ENCODE measurements around the gene TSPAN14. TPM values are rescaled to one million over a fixed set of nuclear protein-coding genes. Genes with fewer than 3 reads are reported as not detected.
A peak's percentile ranks its signal among the peaks of the same experiment; 100 is the strongest.

Gene TSPAN14
- polyA plus RNA-seq, 4 donors = 7.4 to 69.4 (median 32.4) TPM

DNA sequence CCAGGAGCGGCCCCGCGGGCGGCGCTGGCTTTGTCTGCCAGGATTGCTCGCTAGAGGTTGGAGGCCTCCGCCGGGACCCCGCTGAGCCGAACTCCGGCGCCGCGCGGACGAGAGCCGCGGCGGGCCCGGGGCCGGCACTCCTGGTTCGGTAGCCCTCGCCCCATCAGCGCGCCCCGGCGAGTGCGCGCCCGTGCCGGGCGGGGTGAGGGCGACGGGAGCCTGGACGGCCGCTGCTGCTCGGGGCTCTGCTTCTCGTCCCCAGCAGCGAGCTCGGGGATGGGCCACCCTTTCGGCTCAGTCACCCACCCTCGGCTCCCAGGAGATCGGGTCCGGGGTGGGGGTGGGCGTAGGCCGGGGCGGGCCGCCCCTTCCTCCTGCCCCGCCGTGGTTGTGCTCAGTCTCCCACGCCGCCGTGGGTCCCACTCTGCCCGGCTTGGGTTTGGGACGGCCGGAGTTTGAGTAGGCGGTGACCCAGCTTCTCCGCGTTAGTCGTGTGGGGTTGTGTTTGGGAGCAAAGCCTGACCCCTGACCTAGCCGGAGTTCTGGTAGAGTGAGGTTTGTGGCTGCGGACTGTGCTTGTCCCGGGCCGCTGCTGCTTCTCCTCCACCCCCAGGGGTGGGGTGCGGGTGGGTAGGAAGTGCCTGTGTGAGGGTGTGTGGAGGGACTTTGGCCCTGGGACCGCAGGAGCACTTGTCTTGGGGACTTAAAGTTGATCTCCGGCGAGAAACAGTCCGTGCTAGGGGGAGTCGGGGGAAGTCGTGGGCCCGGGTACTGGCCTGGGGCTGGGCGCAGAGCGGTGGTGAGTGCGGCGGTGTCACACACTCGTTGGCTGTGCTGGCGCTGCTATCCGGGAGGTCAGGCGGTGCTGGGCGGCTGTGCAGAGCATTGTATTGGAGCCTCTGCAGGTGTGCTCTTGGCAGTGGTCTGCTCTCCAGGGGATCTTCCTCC lies 677 bp downstream of the TSPAN14 start:
- FAIRE-seq (no peak), DNase-seq (peak; percentile 88 to 91)
- no peaks in the 10 kb centered on the region for H3K9me3 ChIP-seq (ENCODE audit: control insufficient read depth in 2 of 2, insufficient read depth in 1 of 2, low read depth in 1 of 2, low read length in 1 of 2)
- no peaks in the 10 kb centered on the region for H3K27me3 ChIP-seq (ENCODE audit: control insufficient read depth in 3 of 3, insufficient read depth in 3 of 3, low read length in 3 of 3)
- 0 to 2% (median 1%) methylated on average over 63 to 81 of the region's 81 CpGs for WGBS, 3 donors
- H3K4me3 ChIP-seq (ENCODE audit: low read depth in 1 of 3, low read length in 3 of 3) = peak overlapping the region; percentile 82 to 90 (median 85)
- peaks cover 0 to 15% (median 0%) of the 10 kb centered on the region in 3 donors for H3K36me3 ChIP-seq (ENCODE audit: control insufficient read depth in 3 of 3, insufficient read depth in 2 of 3, low read depth in 1 of 3, low read length in 3 of 3)
- peak overlapping the region; percentile 94 to 98 (median 97) for H3K27ac ChIP-seq (ENCODE audit: low read depth in 1 of 3, low read length in 2 of 3)
- peaks cover 11 to 48% (median 20%) of the 10 kb centered on the region in 3 donors for H3K4me1 ChIP-seq (ENCODE audit: control insufficient read depth in 3 of 3, insufficient read depth in 2 of 3, low read depth in 1 of 3, low read length in 2 of 3)

DNA sequence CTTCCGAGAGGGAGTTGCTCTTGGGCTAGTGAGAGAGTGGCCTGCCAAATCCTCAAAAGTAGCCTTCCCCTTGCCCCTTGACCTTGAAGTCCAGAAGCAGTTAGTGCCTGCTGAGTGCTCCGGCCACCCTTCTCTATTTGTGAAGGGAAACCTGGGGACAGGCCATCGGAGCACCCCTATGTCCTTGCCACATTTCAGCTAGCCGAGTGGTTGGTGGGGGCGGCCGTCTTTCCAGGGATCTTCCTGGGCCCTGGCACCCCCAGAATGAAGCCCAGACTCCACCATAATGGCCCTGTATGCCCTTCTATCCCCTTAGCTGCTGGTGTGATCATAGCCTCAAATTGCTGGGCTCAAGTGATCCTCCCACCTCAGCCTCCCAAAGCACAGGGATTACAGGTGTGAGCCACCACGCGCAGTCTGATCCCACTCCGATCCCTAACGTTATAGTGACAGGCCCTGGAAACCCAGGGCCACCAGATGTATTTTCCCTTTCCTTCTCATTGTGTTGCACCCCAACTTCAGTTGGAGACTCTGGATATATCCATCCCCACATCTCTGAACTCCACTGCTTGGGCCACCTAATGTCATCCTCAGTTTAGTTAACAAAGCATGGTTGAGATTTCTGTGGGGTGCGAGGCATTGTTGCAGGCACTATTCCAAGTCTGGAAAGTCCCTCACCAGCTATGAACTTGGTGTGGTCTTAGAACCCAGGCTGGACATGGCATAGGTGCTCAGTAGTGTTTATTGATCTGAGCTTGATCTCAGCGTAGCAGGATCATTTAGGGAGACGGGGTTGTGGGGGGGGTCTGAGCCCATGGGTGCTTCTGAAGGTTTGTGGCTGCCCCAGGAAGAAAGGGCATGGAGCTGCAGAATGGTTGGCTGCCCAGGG lies 1.6 kb downstream of the TSPAN14 start:
- peak overlapping the region; percentile 82 to 90 (median 85) for H3K4me3 ChIP-seq (ENCODE audit: low read depth in 1 of 3, low read length in 3 of 3)
- H3K36me3 ChIP-seq (ENCODE audit: control insufficient read depth in 3 of 3, insufficient read depth in 2 of 3, low read depth in 1 of 3, low read length in 3 of 3) = peaks cover 0 to 18% (median 0%) of the 10 kb centered on the region in 3 donors
- peaks cover 14 to 56% (median 28%) of the 10 kb centered on the region in 3 donors for H3K4me1 ChIP-seq (ENCODE audit: control insufficient read depth in 3 of 3, insufficient read depth in 2 of 3, low read depth in 1 of 3, low read length in 2 of 3)
- DNase-seq (no peak), FAIRE-seq (no peak)
- WGBS, 3 donors = 38 to 52% (median 46%) methylated on average over 12 to 13 of the region's 13 CpGs
- H3K9me3 ChIP-seq (ENCODE audit: control insufficient read depth in 2 of 2, insufficient read depth in 1 of 2, low read depth in 1 of 2, low read length in 1 of 2) = no peaks in the 10 kb centered on the region
- peak overlapping the region; percentile 94 to 98 (median 97) for H3K27ac ChIP-seq (ENCODE audit: low read depth in 1 of 3, low read length in 2 of 3)
- H3K27me3 ChIP-seq (ENCODE audit: control insufficient read depth in 3 of 3, insufficient read depth in 3 of 3, low read length in 3 of 3) = no peaks in the 10 kb centered on the region

DNA sequence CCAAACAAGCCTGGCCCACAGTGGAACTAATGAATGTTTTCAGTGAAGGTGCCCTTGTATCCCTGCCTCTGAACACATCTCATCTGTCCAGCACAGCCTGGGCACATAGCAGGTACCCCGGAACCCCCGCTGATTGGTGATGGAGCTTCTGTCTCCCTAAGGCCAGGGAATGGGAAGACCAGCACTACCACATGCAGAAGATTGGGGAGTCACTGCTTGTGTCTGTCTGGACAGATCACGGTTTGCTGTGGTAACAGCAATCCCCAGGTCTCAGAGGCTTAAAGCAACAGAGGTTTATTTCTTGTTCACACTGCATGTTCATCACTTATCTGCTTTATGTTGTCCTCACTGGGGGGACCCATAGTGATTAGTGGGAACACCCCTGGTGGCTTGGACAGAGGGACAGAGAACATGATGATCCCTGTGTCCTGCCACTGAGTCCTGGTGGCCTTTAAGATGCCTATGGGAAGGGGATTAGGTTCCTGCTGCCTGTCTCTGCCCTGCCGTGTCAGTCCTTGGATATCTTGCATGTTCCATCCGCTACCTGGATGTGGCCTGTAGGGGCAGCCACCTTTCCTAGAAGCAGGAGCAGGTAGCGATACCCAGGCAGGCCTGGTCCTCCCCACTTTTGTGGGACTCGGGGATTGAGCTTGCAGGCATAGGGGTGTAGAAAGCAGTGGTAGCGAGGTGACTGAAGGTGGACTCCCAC lies 3.6 kb downstream of the TSPAN14 start:
- no peak for DNase-seq
- Histone ChIP-seq H3K27ac (ENCODE audit: low read depth in 1 of 3, low read length in 2 of 3) (peak overlapping the region in 2 of 3 donors; percentile 22 to 92), H3K4me3 (ENCODE audit: low read depth in 1 of 3, low read length in 3 of 3) (no peak overlapping the region), H3K4me1 (ENCODE audit: control insufficient read depth in 3 of 3, insufficient read depth in 2 of 3, low read depth in 1 of 3, low read length in 2 of 3) (peaks cover 21 to 68% (median 42%) of the 10 kb centered on the region in 3 donors), H3K27me3 (ENCODE audit: control insufficient read depth in 3 of 3, insufficient read depth in 3 of 3, low read length in 3 of 3) (no peaks in the 10 kb centered on the region), H3K36me3 (ENCODE audit: control insufficient read depth in 3 of 3, insufficient read depth in 2 of 3, low read depth in 1 of 3, low read length in 3 of 3) (peaks cover 0 to 27% (median 0%) of the 10 kb centered on the region in 3 donors), H3K9me3 (ENCODE audit: control insufficient read depth in 2 of 2, insufficient read depth in 1 of 2, low read depth in 1 of 2, low read length in 1 of 2) (no peaks in the 10 kb centered on the region)
- WGBS, 3 donors = 82 to 86% (median 84%) methylated on average over 8 of the region's 8 CpGs
- FAIRE-seq = no peak

DNA sequence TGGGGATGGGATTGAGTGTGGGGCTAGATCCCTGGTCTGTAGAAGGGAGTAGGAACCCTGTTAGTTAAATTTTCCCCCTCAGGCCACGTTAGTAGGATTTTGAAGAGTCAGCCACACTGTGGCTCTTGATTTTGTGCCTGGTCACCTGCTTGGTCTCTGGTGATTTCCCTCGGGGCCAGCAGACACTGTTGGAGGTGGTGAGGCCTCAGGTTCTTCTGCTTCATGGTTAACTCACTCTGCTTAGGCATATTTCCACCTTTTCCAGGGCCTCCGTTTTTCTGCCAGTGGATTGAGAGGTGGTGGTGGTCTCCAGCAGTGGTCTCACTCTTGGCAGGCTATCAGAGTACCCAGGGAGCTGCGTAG lies 4.1 kb downstream of the TSPAN14 start:
- Histone ChIP-seq H3K27ac (ENCODE audit: low read depth in 1 of 3, low read length in 2 of 3) (peak overlapping the region in 2 of 3 donors; percentile 22 to 92), H3K4me1 (ENCODE audit: control insufficient read depth in 3 of 3, insufficient read depth in 2 of 3, low read depth in 1 of 3, low read length in 2 of 3) (peaks cover 21 to 69% (median 46%) of the 10 kb centered on the region in 3 donors), H3K36me3 (ENCODE audit: control insufficient read depth in 3 of 3, insufficient read depth in 2 of 3, low read depth in 1 of 3, low read length in 3 of 3) (peaks cover 0 to 30% (median 0%) of the 10 kb centered on the region in 3 donors), H3K4me3 (ENCODE audit: low read depth in 1 of 3, low read length in 3 of 3) (no peak overlapping the region), H3K27me3 (ENCODE audit: control insufficient read depth in 3 of 3, insufficient read depth in 3 of 3, low read length in 3 of 3) (no peaks in the 10 kb centered on the region), H3K9me3 (ENCODE audit: control insufficient read depth in 2 of 2, insufficient read depth in 1 of 2, low read depth in 1 of 2, low read length in 1 of 2) (no peaks in the 10 kb centered on the region)
- DNase-seq (no peak), FAIRE-seq (no peak)
- 40 to 49% (median 48%) methylated on average over 4 of the region's 4 CpGs for WGBS, 3 donors

DNA sequence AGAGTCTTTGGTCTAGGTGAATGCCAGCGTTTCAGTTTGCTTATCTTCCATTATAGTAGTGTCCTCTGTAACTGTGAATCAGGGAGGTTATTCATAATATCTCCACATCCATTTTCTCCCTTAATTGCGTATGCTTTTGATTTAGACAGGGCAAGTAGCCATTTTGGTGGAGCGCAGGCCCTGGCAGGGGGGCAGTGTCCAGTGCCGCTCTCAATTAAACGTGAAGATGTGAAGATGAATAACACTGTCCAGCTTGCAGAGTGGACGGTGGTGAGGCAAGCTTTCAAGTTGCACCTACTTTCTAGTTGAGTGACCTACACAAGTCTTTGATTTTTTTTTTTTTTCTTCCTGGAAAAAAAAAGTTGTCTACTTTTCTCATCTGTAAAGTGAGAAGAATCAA lies 4.5 kb downstream of the TSPAN14 start:
- H3K4me1 ChIP-seq (ENCODE audit: control insufficient read depth in 3 of 3, insufficient read depth in 2 of 3, low read depth in 1 of 3, low read length in 2 of 3) = peaks cover 21 to 69% (median 49%) of the 10 kb centered on the region in 3 donors
- H3K27ac ChIP-seq (ENCODE audit: low read depth in 1 of 3, low read length in 2 of 3) = peak overlapping the region in 2 of 3 donors; percentile 22 to 92
- DNase-seq (no peak), FAIRE-seq (no peak)
- no peak overlapping the region for H3K4me3 ChIP-seq (ENCODE audit: low read depth in 1 of 3, low read length in 3 of 3)
- 62 to 63% (median 63%) methylated on average over 6 of the region's 6 CpGs for WGBS, 3 donors
- peaks cover 0 to 30% (median 0%) of the 10 kb centered on the region in 3 donors for H3K36me3 ChIP-seq (ENCODE audit: control insufficient read depth in 3 of 3, insufficient read depth in 2 of 3, low read depth in 1 of 3, low read length in 3 of 3)
- no peaks in the 10 kb centered on the region for H3K27me3 ChIP-seq (ENCODE audit: control insufficient read depth in 3 of 3, insufficient read depth in 3 of 3, low read length in 3 of 3)
- no peaks in the 10 kb centered on the region for H3K9me3 ChIP-seq (ENCODE audit: control insufficient read depth in 2 of 2, insufficient read depth in 1 of 2, low read depth in 1 of 2, low read length in 1 of 2)

DNA sequence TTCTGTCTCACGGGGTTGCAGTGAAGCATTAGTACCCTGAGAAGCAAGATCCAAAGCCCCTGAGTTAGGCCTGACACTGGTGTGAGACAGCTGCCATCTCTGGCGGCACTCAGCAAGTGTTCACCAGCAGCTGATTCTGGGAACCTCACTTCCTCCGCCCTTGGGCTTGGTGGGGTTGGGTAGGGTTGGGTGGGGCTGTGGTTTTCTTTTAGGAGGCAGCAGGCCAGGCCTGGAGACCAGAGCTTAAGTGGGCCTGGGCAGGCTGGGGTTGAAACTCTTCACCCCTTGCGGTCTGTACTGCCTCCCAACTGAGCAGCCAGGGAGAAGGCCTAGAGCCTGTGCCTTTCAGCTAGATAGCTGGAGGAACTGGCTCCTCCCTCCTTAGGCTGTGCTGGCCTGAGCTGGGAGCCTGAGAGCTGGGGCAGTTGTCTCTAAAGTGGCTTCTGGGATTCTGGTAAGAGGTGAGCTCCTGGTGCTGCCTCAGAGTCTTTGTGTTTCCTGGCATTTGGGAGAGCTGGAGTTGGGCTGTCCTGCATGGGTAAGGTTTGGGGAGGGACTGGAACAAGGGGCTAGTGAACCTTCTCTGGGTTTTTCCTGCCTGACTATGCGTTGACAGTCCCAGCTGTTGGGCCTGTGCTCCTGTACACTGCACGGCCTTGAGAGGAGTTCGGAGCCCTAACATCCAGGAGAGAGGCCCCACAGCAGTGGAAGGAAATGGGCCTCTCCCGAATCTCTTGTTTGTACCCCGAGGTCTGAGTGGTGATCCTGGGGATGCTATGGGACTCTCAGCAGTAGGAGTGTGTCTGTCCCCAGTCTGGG lies 5.1 kb downstream of the TSPAN14 start:
- peaks cover 21 to 75% (median 54%) of the 10 kb centered on the region in 3 donors for H3K4me1 ChIP-seq (ENCODE audit: control insufficient read depth in 3 of 3, insufficient read depth in 2 of 3, low read depth in 1 of 3, low read length in 2 of 3)
- H3K27ac ChIP-seq (ENCODE audit: low read depth in 1 of 3, low read length in 2 of 3) = peak overlapping the region; percentile 63 to 92 (median 75)
- no peaks in the 10 kb centered on the region for H3K9me3 ChIP-seq (ENCODE audit: control insufficient read depth in 2 of 2, insufficient read depth in 1 of 2, low read depth in 1 of 2, low read length in 1 of 2)
- DNase-seq (peak; percentile 37 to 74), FAIRE-seq (no peak)
- no peaks in the 10 kb centered on the region for H3K27me3 ChIP-seq (ENCODE audit: control insufficient read depth in 3 of 3, insufficient read depth in 3 of 3, low read length in 3 of 3)
- H3K36me3 ChIP-seq (ENCODE audit: control insufficient read depth in 3 of 3, insufficient read depth in 2 of 3, low read depth in 1 of 3, low read length in 3 of 3) = peaks cover 0 to 36% (median 0%) of the 10 kb centered on the region in 3 donors
- no peak overlapping the region for H3K4me3 ChIP-seq (ENCODE audit: low read depth in 1 of 3, low read length in 3 of 3)
- WGBS, 3 donors = 15 to 26% (median 16%) methylated on average over 9 of the region's 9 CpGs

DNA sequence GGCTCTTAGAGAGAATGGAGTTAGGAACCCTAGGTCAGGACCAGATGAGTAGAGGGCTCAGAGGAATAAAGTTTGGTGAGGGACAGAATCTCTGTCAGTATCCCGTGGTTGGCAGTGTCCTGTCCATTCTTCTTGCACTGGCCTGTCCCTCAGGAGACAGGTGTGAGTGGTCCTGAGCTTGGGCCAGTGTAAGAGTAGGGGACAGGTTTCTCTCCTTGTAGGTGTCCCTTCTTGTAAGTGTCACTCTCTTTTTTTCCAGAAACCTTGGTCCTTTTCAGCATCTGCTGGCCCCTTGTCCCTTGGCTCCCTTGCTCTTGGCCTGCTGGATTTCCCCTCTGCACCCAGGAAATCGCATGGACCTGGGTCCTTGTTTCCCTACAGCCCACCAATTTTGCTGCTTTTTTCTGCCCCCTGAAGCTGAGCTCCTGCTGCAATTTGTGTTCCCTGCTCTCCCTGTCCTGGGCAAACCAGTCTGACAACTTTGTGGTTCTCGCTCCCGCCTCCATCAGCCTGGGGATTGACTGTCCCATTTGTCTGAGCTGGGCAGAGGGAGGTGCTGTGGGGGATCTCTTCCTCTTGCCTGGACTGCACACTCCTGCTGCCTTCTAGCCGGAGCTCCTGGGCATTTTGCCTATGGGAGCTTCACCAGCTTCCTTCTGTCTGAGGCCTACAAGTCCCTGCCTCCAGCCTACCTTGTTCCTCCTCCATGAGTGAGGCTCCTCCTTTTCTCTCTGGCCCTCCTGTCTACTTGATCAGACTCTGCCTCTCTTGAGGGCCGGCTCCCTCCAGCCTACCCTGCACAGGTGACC lies 6.5 kb downstream of the TSPAN14 start:
- Histone ChIP-seq H3K27me3 (ENCODE audit: control insufficient read depth in 3 of 3, insufficient read depth in 3 of 3, low read length in 3 of 3) (no peaks in the 10 kb centered on the region), H3K27ac (ENCODE audit: low read depth in 1 of 3, low read length in 2 of 3) (peak overlapping the region; percentile 63 to 92 (median 75)), H3K36me3 (ENCODE audit: control insufficient read depth in 3 of 3, insufficient read depth in 2 of 3, low read depth in 1 of 3, low read length in 3 of 3) (peaks cover 0 to 40% (median 0%) of the 10 kb centered on the region in 3 donors), H3K4me3 (ENCODE audit: low read depth in 1 of 3, low read length in 3 of 3) (no peak overlapping the region), H3K9me3 (ENCODE audit: control insufficient read depth in 2 of 2, insufficient read depth in 1 of 2, low read depth in 1 of 2, low read length in 1 of 2) (no peaks in the 10 kb centered on the region), H3K4me1 (ENCODE audit: control insufficient read depth in 3 of 3, insufficient read depth in 2 of 3, low read depth in 1 of 3, low read length in 2 of 3) (peaks cover 21 to 83% (median 61%) of the 10 kb centered on the region in 3 donors)
- FAIRE-seq (no peak), DNase-seq (peak; percentile 91 to 92)
- WGBS, 3 donors = 7 to 39% (median 18%) methylated on average over 6 of the region's 6 CpGs

Measured in small intestine (tissue), 7 donors.